ENCODE results near the gene SLIT2. TPM values are rescaled to one million over a fixed set of nuclear protein-coding genes. Genes with fewer than 3 reads are reported as not detected.

Gene SLIT2
- total RNA-seq, 1 donor from 2014 or later, result 11.2 TPM

DNA sequence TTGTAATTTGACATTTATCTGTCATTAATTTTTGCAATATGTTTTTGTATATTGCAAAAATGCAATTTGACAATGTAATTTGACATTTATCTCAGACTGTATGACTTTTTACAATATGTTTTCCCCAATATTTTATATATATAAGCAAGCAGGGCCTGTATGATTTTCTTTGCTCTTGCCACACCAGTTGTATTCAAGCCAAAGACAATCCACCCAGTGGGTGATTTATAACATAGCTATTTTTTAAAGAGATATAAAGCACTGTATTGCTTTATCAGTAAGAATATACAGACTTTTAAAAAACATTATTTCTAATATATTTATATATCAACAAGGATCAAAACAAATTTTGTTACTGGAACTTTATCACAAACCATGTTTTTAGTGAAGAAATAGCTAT lies 47.3 kb downstream of the SLIT2 start:
- no peak overlapping the region for H3K4me2 ChIP-seq (ENCODE audit: low read length)
- H3K9me3 ChIP-seq (ENCODE audit: insufficient read depth, low read depth, low read length), result no peaks in the 10 kb centered on the region
- Mint-ChIP-seq H3K36me3 (ENCODE audit: low read depth, unreplicated experiment) (no peaks in the 10 kb centered on the region), H3K27me3 (ENCODE audit: low read depth, unreplicated experiment) (no peaks in the 10 kb centered on the region), H3K9me3 (ENCODE audit: unreplicated experiment) (no peaks in the 10 kb centered on the region), H3K4me3 (ENCODE audit: unreplicated experiment) (no peak overlapping the region), H3K4me1 (ENCODE audit: low read depth, unreplicated experiment) (no peaks in the 10 kb centered on the region), H3K27ac (ENCODE audit: unreplicated experiment) (no peak overlapping the region)
- H2AFZ ChIP-seq (ENCODE audit: low read depth, low read length), result no peak overlapping the region
- H3K4me3 ChIP-seq (ENCODE audit: insufficient read depth, low read depth, low read length), result no peak overlapping the region
- H3K27ac ChIP-seq (ENCODE audit: low read depth, low read length), result no peak overlapping the region
- H3K4me1 ChIP-seq (ENCODE audit: insufficient read depth, low read length), result no peaks in the 10 kb centered on the region
- TF ChIP-seq, protein P1, sequence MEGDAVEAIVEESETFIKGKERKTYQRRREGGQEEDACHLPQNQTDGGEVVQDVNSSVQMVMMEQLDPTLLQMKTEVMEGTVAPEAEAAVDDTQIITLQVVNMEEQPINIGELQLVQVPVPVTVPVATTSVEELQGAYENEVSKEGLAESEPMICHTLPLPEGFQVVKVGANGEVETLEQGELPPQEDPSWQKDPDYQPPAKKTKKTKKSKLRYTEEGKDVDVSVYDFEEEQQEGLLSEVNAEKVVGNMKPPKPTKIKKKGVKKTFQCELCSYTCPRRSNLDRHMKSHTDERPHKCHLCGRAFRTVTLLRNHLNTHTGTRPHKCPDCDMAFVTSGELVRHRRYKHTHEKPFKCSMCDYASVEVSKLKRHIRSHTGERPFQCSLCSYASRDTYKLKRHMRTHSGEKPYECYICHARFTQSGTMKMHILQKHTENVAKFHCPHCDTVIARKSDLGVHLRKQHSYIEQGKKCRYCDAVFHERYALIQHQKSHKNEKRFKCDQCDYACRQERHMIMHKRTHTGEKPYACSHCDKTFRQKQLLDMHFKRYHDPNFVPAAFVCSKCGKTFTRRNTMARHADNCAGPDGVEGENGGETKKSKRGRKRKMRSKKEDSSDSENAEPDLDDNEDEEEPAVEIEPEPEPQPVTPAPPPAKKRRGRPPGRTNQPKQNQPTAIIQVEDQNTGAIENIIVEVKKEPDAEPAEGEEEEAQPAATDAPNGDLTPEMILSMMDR (IDR thresholded peaks at IDR 0.05; ENCODE audit: insufficient read depth, low read depth, low read length), result no peak
- no peak for TF ChIP-seq EZH2 (IDR thresholded peaks at IDR 0.05; ENCODE audit: insufficient read depth, low read length)
- FAIRE-seq (no peak), DNase-seq (ENCODE audit: low read depth) (no peak)
- no peak overlapping the region for H3K9ac ChIP-seq (ENCODE audit: low read length)
- H3K27me3 ChIP-seq (ENCODE audit: insufficient read depth, low read length), result no peaks in the 10 kb centered on the region
- no peaks in the 10 kb centered on the region for H3K79me2 ChIP-seq (ENCODE audit: insufficient read depth, low read length)
- H3K36me3 ChIP-seq (ENCODE audit: insufficient read depth, low read length), result no peaks in the 10 kb centered on the region
- no peaks in the 10 kb centered on the region for H4K20me1 ChIP-seq (ENCODE audit: insufficient read depth, low read length)

DNA sequence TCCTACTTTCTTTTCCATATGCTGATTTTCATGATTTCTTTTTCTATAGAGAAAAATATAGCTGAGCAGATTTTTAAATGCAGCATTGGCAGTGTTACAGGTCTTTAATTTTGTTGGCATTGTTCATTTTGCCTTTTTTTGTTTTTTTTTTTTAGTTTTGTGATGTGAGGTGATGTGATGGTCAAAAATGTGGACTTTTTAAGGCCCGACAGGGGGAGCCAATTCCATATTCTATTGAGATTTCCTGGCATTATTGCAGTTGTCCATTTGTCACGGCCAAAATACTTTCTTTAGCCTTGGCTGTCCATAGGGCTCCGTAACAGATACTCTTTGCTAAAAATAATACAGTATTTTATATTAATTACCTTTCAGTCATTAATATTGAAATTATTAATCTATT lies 47.8 kb downstream of the SLIT2 start:
- no peak for DNase-seq (ENCODE audit: low read depth)
- no peak overlapping the region for H3K4me3 Mint-ChIP-seq (ENCODE audit: unreplicated experiment)
- H3K4me1 Mint-ChIP-seq (ENCODE audit: low read depth, unreplicated experiment), result no peaks in the 10 kb centered on the region

DNA sequence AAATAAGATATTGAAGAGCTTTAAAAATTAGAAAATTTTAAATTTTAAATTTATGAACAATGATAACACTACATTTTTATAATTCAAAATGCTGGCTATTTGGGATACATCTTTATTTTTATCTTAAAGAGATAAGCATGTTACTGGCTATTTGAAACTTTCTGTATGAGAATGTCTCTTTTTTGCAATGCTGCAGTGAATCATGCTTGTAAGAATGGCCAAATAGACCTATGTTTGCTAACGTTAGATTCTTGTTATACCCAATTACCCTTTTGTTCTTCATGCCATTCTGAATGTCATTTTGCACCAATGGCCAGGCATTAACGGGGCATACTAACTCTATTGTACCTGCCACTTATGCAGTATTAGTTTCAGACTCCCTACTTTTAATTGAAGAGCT lies 49.5 kb downstream of the SLIT2 start:
- no peaks in the 10 kb centered on the region for H3K9me3 ChIP-seq (ENCODE audit: insufficient read depth, low read depth, low read length)
- H3K4me3 Mint-ChIP-seq (ENCODE audit: unreplicated experiment), result no peak overlapping the region
- no peaks in the 10 kb centered on the region for H3K36me3 ChIP-seq (ENCODE audit: insufficient read depth, low read length)
- H3K27me3 ChIP-seq (ENCODE audit: insufficient read depth, low read length), result no peaks in the 10 kb centered on the region
- no peaks in the 10 kb centered on the region for H3K4me1 ChIP-seq (ENCODE audit: insufficient read depth, low read length)
- no peaks in the 10 kb centered on the region for H3K79me2 ChIP-seq (ENCODE audit: insufficient read depth, low read length)
- no peaks in the 10 kb centered on the region for H3K27me3 Mint-ChIP-seq (ENCODE audit: low read depth, unreplicated experiment)
- no peak overlapping the region for H3K4me3 ChIP-seq (ENCODE audit: insufficient read depth, low read depth, low read length)
- DNase-seq (ENCODE audit: low read depth) (no peak), FAIRE-seq (no peak)
- H3K4me1 Mint-ChIP-seq (ENCODE audit: low read depth, unreplicated experiment), result no peaks in the 10 kb centered on the region
- no peak overlapping the region for H2AFZ ChIP-seq (ENCODE audit: low read depth, low read length)
- TF ChIP-seq EZH2 (IDR thresholded peaks at IDR 0.05; ENCODE audit: insufficient read depth, low read length), result no peak
- TF ChIP-seq, protein P1 (IDR thresholded peaks at IDR 0.05; ENCODE audit: insufficient read depth, low read depth, low read length), result no peak
- H3K27ac Mint-ChIP-seq (ENCODE audit: unreplicated experiment), result no peak overlapping the region
- H3K9ac ChIP-seq (ENCODE audit: low read length), result no peak overlapping the region
- H3K36me3 Mint-ChIP-seq (ENCODE audit: low read depth, unreplicated experiment), result no peaks in the 10 kb centered on the region
- H3K27ac ChIP-seq (ENCODE audit: low read depth, low read length), result no peak overlapping the region
- H3K9me3 Mint-ChIP-seq (ENCODE audit: unreplicated experiment), result no peaks in the 10 kb centered on the region
- no peak overlapping the region for H3K4me2 ChIP-seq (ENCODE audit: low read length)
- no peaks in the 10 kb centered on the region for H4K20me1 ChIP-seq (ENCODE audit: insufficient read depth, low read length)

More for the DNA sequence above, 47.8 kb downstream of the SLIT2 start:
- Histone ChIP-seq H3K27me3 (ENCODE audit: insufficient read depth, low read length) (no peaks in the 10 kb centered on the region), H3K27ac (ENCODE audit: low read depth, low read length) (no peak overlapping the region), H3K4me2 (ENCODE audit: low read length) (no peak overlapping the region), H3K36me3 (ENCODE audit: insufficient read depth, low read length) (no peaks in the 10 kb centered on the region), H3K79me2 (ENCODE audit: insufficient read depth, low read length) (no peaks in the 10 kb centered on the region), H3K4me3 (ENCODE audit: insufficient read depth, low read depth, low read length) (no peak overlapping the region), H2AFZ (ENCODE audit: low read depth, low read length) (no peak overlapping the region), H4K20me1 (ENCODE audit: insufficient read depth, low read length) (no peaks in the 10 kb centered on the region), H3K9me3 (ENCODE audit: insufficient read depth, low read depth, low read length) (no peaks in the 10 kb centered on the region), H3K9ac (ENCODE audit: low read length) (no peak overlapping the region), H3K4me1 (ENCODE audit: insufficient read depth, low read length) (no peaks in the 10 kb centered on the region)
- FAIRE-seq, result no peak
- Mint-ChIP-seq H3K9me3 (ENCODE audit: unreplicated experiment) (no peaks in the 10 kb centered on the region), H3K27me3 (ENCODE audit: low read depth, unreplicated experiment) (no peaks in the 10 kb centered on the region), H3K27ac (ENCODE audit: unreplicated experiment) (no peak overlapping the region), H3K36me3 (ENCODE audit: low read depth, unreplicated experiment) (no peaks in the 10 kb centered on the region)
- TF ChIP-seq EZH2 (IDR thresholded peaks at IDR 0.05; ENCODE audit: insufficient read depth, low read length), result no peak
- TF ChIP-seq, protein P1 (IDR thresholded peaks at IDR 0.05; ENCODE audit: insufficient read depth, low read depth, low read length), result peak; percentile 43
